ENCODE results near the gene SIRPA.

The SIRPA gene

GRCh38 chr20:1935696-1936366, 40.6 kb downstream of the SIRPA start:
- DNase-seq: no peak

GRCh38 chr20:1937316-1937976, 42.2 kb downstream of the SIRPA start:
- DNase-seq: no peak

- no peak for DNase-seq
Observed at GRCh38 chr20:1938464-1939269, 43.5 kb downstream of the SIRPA start.

GRCh38 chr20:1939270-1939595, 44.0 kb downstream of the SIRPA start:
- no peak for DNase-seq

GRCh38 chr20:1940581-1940980, 45.4 kb downstream of the SIRPA start:
- DNase-seq: no peak

- no peak for DNase-seq
Observed at GRCh38 chr20:1941226-1941625, 46.0 kb downstream of the SIRPA start.

GRCh38 chr20:1942061-1942460, 46.9 kb downstream of the SIRPA start:
- no peak for DNase-seq

- no peak for DNase-seq
Observed at GRCh38 chr20:1942486-1943274, 47.5 kb downstream of the SIRPA start.

GRCh38 chr20:1943275-1944002, 48.2 kb downstream of the SIRPA start:
- DNase-seq: no peak

GRCh38 chr20:1944345-1945091, 49.3 kb downstream of the SIRPA start:
- DNase-seq: peak; percentile 23 to 27

GRCh38 chr20:1945134-1945618, 50.0 kb downstream of the SIRPA start:
- peak; percentile 98 for DNase-seq

- peak; percentile 32 to 46 for DNase-seq
Observed at GRCh38 chr20:1945660-1946059, 50.5 kb downstream of the SIRPA start.

- DNase-seq: no peak
Observed at GRCh38 chr20:1946442-1946761, 51.2 kb downstream of the SIRPA start.

GRCh38 chr20:1946762-1947534, 51.7 kb downstream of the SIRPA start:
- DNase-seq: no peak

- DNase-seq: no peak
Observed at GRCh38 chr20:1947535-1947846, 52.3 kb downstream of the SIRPA start.

GRCh38 chr20:1949347-1950100, 54.3 kb downstream of the SIRPA start:
- no peak for DNase-seq

GRCh38 chr20:1950836-1951235, 55.6 kb downstream of the SIRPA start:
- DNase-seq: no peak

- DNase-seq: no peak
Observed at GRCh38 chr20:1951436-1952115, 56.4 kb downstream of the SIRPA start.

GRCh38 chr20:1952737-1953530, 57.7 kb downstream of the SIRPA start:
- no peak for DNase-seq
